ENCODE results near the gene MYLK.
"Not testable (repeated sequence)": the region's sequence is repeated elsewhere in the genome, so short reads cannot be mapped to it uniquely, and the experiment has no call there.

MYLK gene

DNA sequence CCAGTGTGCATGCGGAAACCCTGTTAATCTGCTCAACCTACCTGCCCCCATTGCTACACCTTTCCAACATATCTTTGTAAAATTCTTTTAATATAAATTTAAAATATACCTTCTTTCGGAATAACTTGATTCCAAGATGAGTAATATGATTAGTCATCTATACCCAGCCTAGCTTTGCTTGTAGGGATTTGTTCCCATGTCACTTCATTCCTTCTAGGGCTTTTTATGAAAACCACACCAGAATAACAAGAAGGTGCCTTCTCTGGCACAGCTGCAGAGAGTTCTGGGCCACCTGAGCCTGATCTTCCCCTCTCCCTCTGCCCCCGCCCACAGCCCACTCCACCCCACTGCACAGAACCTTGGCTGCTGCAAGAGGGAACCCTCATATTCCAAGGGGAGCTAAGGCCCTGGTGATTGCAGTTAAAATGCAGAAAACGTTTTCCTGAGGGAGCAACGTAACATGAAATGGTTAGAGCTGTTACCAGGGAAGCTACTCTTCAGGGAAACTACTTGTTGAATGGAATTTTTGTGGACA lies 260.7 kb downstream of the MYLK start:
- no peak for DNase-seq (ENCODE audit: low spot score)

GRCh38 chr3:123622766-123623165 lies 261.4 kb downstream of the MYLK start:
- no peak for DNase-seq (ENCODE audit: low spot score)

DNA sequence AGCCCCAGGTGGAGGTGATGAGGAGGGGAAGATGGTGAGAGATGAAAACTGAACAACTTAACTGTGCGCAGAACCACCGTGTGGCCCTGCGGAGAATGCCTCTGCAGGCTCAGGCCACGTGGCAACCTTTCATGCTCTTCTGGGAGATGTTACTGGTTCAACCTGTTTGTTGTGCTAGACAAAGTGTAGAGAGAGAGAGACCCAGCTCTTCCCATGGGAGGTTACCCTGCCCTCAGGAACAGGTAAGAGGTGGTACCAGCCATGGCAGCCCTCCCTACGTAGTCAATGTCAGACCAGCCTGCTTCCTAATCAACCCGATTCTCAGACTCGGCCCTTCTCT lies 262.3 kb downstream of the MYLK start:
- DNase-seq (ENCODE audit: low spot score) = no peak

- no peak for DNase-seq (ENCODE audit: low spot score)
Observed at GRCh38 chr3:123621186-123621849, 262.8 kb downstream of the MYLK start.

DNA sequence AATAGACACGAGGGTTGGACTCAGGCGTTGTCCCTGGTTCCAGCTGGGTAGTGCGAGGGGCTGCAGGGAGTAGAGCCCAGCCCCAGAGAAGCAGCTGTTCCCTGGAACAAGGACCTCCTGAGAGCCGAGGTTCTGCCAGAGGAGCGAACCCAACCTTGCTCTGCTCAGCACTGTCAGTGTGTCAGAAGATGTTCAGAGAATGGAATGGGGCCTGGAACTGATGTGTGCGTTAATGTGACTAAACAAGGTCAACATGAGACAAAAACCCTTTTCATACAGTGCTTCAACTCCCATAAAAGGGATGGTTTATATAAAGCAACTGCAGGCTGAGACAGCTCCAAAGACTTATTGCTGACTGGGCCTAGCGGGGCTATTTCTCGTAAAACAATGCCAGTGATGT lies 263.8 kb downstream of the MYLK start:
- no peak for DNase-seq (ENCODE audit: low spot score)

- no peak for DNase-seq (ENCODE audit: low spot score)
Observed at GRCh38 chr3:123618768-123619484, 265.2 kb downstream of the MYLK start.

- DNase-seq (ENCODE audit: low spot score) = no peak
Observed at GRCh38 chr3:123618076-123618708, 265.9 kb downstream of the MYLK start.

DNA sequence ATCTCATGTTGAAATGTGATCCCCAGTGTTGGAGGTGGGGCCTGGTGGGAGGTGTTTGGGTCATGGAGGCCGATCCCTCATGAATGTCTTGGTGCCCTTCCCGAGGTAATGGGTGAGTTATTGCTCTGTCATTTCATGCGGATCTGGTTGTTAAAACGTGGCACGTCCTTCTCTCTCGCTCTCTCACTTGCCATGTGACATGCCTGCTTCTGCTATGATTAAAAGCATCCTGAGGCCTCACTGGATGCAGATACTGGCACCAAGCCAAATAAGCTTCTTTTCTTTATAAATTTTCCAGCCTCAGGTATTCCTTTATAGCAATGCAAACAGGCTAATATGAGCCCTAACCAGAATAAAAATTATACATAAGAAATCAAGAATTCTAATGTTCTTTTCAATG lies 267.5 kb downstream of the MYLK start:
- no peak for DNase-seq (ENCODE audit: low spot score)

DNA sequence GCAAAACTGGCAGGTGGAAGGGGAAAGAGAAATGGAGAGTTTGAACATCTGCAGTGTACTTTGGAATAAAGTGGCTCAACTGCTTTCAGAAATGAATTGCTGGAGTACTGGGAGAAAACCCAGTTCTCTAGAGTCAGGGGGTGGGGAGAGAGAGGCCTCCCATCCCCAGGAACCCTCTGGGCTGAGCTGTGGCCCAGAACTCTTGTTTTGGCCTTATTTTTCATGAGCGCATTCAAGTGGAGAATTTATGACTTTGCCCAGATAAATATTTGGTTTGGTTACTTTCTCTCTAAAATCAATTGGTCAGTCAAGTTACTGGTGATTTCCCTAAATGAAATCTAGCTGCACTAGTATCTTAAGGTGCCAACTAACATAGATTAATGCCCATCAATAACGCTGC lies 270.6 kb downstream of the MYLK start:
- DNase-seq (ENCODE audit: low spot score) = no peak

- not testable (repeated sequence) for DNase-seq (ENCODE audit: low spot score)
Observed at GRCh38 chr3:123611674-123612073, 272.5 kb downstream of the MYLK start.

DNA sequence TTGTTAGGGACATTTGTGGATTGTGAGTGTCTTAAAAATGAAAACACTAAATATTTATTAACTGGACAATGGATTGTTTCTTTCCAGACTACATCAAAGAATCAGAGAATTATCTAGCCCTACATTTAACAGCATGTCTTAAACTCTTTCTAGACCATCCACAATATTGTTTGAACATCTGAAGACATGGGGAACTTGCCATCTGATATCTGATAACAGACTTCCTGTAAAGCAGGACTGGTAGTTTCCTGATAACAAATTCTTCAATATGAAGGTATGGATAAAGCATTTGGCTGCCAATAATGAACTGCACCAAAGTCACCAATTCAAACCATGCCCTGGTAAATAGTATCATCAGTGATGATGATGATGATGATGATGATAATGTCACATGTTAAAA lies 273.1 kb downstream of the MYLK start:
- no peak for DNase-seq (ENCODE audit: low spot score)

GRCh38 chr3:123610331-123610730 lies 273.8 kb downstream of the MYLK start:
- no peak for DNase-seq (ENCODE audit: low spot score)

GRCh38 chr3:123609063-123609462 lies 275.1 kb downstream of the MYLK start:
- DNase-seq (ENCODE audit: low spot score) = no peak

GRCh38 chr3:123608263-123608937 lies 275.7 kb downstream of the MYLK start:
- DNase-seq (ENCODE audit: low spot score) = no peak

- DNase-seq (ENCODE audit: low spot score) = no peak
Observed at GRCh38 chr3:123606527-123606926, 277.6 kb downstream of the MYLK start.

- no peak for DNase-seq (ENCODE audit: low spot score)
Observed at GRCh38 chr3:123605789-123606234, 278.3 kb downstream of the MYLK start.

DNA sequence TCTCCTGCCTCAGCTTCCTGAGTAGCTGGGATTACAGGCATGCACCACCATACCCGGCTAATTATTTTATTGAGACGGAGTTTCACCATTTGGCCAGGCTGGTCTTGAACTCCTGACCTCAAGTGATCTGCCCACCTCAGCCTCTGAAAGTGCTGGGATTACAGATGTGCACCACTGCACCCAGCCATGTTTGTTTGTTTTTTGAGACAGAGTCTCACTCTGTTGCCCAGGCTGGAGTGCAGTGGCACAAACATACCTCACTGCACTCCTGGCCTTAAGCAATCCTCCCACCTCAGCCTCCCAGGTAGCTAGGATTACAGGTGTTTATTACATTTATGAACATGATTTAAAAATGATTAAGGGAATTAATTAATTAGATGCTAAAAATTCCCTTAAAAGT lies 281.0 kb downstream of the MYLK start:
- DNase-seq (ENCODE audit: low spot score) = not testable (repeated sequence)

GRCh38 chr3:123602325-123602724 lies 281.8 kb downstream of the MYLK start:
- DNase-seq (ENCODE audit: low spot score) = no peak

GRCh38 chr3:123600863-123601262 lies 283.3 kb downstream of the MYLK start:
- not testable (repeated sequence) for DNase-seq (ENCODE audit: low spot score)

DNA sequence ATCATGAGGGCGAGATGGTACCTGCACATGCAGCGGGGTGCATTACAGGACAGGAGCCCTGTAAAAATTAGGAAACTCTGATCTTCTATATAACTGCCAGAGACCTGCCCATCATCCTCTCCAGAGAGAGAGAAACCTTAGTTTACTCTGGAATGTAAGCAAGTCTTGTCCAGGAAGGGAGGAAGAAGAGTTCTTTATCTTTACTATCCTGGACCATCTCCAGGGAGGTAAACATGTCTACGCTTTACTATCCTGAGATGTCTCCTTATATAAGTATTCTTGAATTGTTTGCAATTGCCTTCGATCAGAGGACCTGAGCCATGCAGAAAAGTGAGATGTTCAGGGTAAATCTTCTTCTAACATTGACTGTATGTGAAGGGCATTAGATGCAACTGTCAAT lies 286.6 kb downstream of the MYLK start:
- DNase-seq (ENCODE audit: low spot score) = no peak

DNA sequence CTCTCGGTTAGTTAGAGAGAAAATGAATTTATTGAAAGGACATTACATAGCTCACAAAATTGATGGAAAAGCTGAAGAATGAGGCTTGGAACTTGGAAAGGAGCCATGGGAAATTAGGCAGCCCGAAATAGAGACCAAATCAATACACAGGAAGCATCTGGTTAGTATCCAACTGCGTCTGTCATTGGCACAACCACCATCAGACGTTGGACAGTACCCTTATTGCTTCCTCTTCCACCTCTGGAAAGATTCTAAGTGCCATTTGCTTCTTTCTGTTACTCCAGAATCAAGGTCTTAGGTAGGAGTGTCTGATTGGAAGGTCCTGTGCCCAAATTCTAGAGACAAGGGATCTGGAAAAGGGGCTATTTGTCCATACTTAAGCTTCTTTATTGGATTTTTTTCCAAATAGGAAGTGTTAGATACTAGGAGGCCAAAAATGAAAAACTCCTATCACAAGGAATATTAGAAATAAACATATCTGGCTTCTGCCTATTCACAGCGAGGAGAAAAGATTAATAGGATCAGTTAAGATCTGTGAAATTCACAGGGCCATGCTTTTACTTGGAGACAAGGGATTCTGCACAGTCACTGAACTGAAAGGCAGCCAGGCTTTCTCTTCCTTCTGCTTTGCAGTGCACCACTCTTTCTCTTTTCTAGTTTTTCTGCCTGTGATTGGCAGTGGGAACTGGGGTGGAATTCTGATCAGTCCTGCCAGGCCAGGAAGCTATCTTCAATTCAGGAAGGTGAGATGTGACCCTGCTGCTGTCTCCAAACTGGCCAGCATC lies 288.5 kb downstream of the MYLK start:
- DNase-seq (ENCODE audit: low spot score) = no peak

DNA sequence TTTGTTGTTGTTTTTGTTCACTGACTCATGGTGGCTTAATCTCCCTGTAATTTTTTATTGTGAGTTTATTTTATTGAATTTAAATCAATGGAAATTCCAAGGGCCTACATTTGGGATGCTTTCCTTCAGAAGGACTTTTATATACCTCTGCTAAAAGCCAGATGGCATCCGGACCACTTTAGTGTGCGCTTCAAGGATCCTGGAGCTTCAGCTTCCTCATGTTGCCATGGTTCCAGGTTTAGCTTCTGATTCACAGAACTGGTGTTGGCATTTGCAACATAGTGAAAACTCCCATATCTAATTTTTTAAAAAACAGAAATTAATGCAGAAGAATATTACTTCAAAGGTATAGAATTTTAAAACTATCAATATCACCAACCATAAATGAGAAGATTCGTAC lies 290.8 kb downstream of the MYLK start:
- DNase-seq (ENCODE audit: low spot score) = no peak
